Measurements from ENCODE around the gene DPAGT1. TPM values are rescaled to one million over a fixed set of nuclear protein-coding genes. Genes with fewer than 3 reads are reported as not detected.

DPAGT1 gene
- total RNA-seq, 2 donors from 2014 or later, result 26.7 to 62.6 TPM

- H3K9me3 ChIP-seq, result no peaks in the 10 kb centered on the region
- TF ChIP-seq POLR2A (IDR thresholded peaks at IDR 0.05) (no peak), CTCF (IDR thresholded peaks at IDR 0.05) (no peak)
- DNase-seq (no peak), ATAC-seq (no peak)
- H3K36me3 ChIP-seq (replicated peaks in 1 of 2; ENCODE audit: insufficient read depth in 1 of 2, low read depth in 2 of 2), result peaks cover 15 to 54% of the 10 kb centered on the region in 2 donors
- peaks cover 27% of the 10 kb centered on the region for H3K4me1 ChIP-seq
- H3K27me3 ChIP-seq, result no peaks in the 10 kb centered on the region
- H3K4me3 ChIP-seq, result no peak overlapping the region
- no peak overlapping the region for H3K27ac ChIP-seq
- intact Hi-C loops (cut with DNase I), result no loop called here
- 81 to 88% methylated on average over 17 to 23 of the region's 23 CpGs for WGBS, 2 donors
Measured at GRCh38 chr11:119052163-119052814, 49.4 kb downstream of the DPAGT1 start.

GRCh38 chr11:119051440-119052162 lies 50.1 kb downstream of the DPAGT1 start:
- ATAC-seq, result no peak

GRCh38 chr11:119049081-119049480 lies 52.6 kb downstream of the DPAGT1 start:
- intact Hi-C loops (cut with DNase I), result no loop called here
- WGBS, 2 donors, result 75 to 87% methylated on average over 7 of the region's 7 CpGs

More at GRCh38 chr11:119051440-119052162, 50.1 kb downstream of the DPAGT1 start:
- no peak for DNase-seq
- WGBS, 2 donors, result 79% methylated on average over 17 of the region's 17 CpGs
- intact Hi-C loops (cut with DNase I), result no loop called here
- Histone ChIP-seq H3K4me1 (peaks cover 27% of the 10 kb centered on the region), H3K4me3 (no peak overlapping the region), H3K9me3 (no peaks in the 10 kb centered on the region), H3K27me3 (no peaks in the 10 kb centered on the region), H3K27ac (no peak overlapping the region), H3K36me3 (replicated peaks in 1 of 2; ENCODE audit: insufficient read depth in 1 of 2, low read depth in 2 of 2) (peaks cover 15 to 58% of the 10 kb centered on the region in 2 donors)
- no peak for TF ChIP-seq POLR2A (IDR thresholded peaks at IDR 0.05)
- no peak for TF ChIP-seq CTCF (IDR thresholded peaks at IDR 0.05)

GRCh38 chr11:119048644-119049043 lies 53.0 kb downstream of the DPAGT1 start:
- ATAC-seq, result no peak
- H3K27me3 ChIP-seq, result no peaks in the 10 kb centered on the region
- 83 to 91% methylated on average over 9 of the region's 9 CpGs for WGBS, 2 donors

More at GRCh38 chr11:119049081-119049480, 52.6 kb downstream of the DPAGT1 start:
- Histone ChIP-seq H3K36me3 (replicated peaks in 1 of 2; ENCODE audit: insufficient read depth in 1 of 2, low read depth in 2 of 2) (peaks cover 15 to 69% of the 10 kb centered on the region in 2 donors), H3K4me3 (no peak overlapping the region), H3K27me3 (no peaks in the 10 kb centered on the region), H3K4me1 (peaks cover 3% of the 10 kb centered on the region), H3K27ac (no peak overlapping the region), H3K9me3 (no peaks in the 10 kb centered on the region)
- DNase-seq (no peak), ATAC-seq (no peak)
- TF ChIP-seq CTCF (IDR thresholded peaks at IDR 0.05), result no peak
- no peak for TF ChIP-seq POLR2A (IDR thresholded peaks at IDR 0.05)

More at GRCh38 chr11:119048644-119049043, 53.0 kb downstream of the DPAGT1 start:
- Histone ChIP-seq H3K4me1 (no peaks in the 10 kb centered on the region), H3K36me3 (replicated peaks in 1 of 2; ENCODE audit: insufficient read depth in 1 of 2, low read depth in 2 of 2) (peaks cover 15 to 65% of the 10 kb centered on the region in 2 donors), H3K9me3 (no peaks in the 10 kb centered on the region), H3K4me3 (no peak overlapping the region), H3K27ac (no peak overlapping the region)
- no peak for DNase-seq
- no peak for TF ChIP-seq POLR2A (IDR thresholded peaks at IDR 0.05)
- TF ChIP-seq CTCF (IDR thresholded peaks at IDR 0.05), result no peak
- intact Hi-C loops (cut with DNase I), result no loop called here
